Measurements from ENCODE around the gene THEM5. TPM values are rescaled to one million over a fixed set of nuclear protein-coding genes. Genes with fewer than 3 reads are reported as not detected.
A peak's percentile ranks its signal among the peaks of the same experiment; 100 is the strongest.

The THEM5 gene
- polyA plus RNA-seq, 1 donor from 2014 or later: not detected

- Mint-ChIP-seq H3K9me3 (no peaks in the 10 kb centered on the region), H3K27me3 (peaks cover 1% of the 10 kb centered on the region), H3K36me3 (no peaks in the 10 kb centered on the region), H3K27ac (no peak overlapping the region), H3K4me3 (peak overlapping the region in 1 of 4 donors; percentile 5), H3K4me1 (peaks cover 0 to 9% (median 5%) of the 10 kb centered on the region in 3 donors)
These were observed 42.3 kb downstream of the THEM5 start for GRCh38 chr1:151811181-151811580.

- Mint-ChIP-seq H3K36me3 (no peaks in the 10 kb centered on the region), H3K9me3 (no peaks in the 10 kb centered on the region), H3K27ac (no peak overlapping the region), H3K27me3 (no peaks in the 10 kb centered on the region), H3K4me1 (peaks cover 0 to 8% (median 4%) of the 10 kb centered on the region in 3 donors), H3K4me3 (no peak overlapping the region)
These were observed 43.4 kb downstream of the THEM5 start for GRCh38 chr1:151809985-151810556.

GRCh38 chr1:151809290-151809984 lies 44.1 kb downstream of the THEM5 start:
- no peaks in the 10 kb centered on the region for H3K27me3 Mint-ChIP-seq
- H3K4me3 Mint-ChIP-seq: no peak overlapping the region
- H3K4me1 Mint-ChIP-seq: peaks cover 0 to 9% (median 8%) of the 10 kb centered on the region in 3 donors
- H3K27ac Mint-ChIP-seq: no peak overlapping the region
- H3K36me3 Mint-ChIP-seq: no peaks in the 10 kb centered on the region
- no peaks in the 10 kb centered on the region for H3K9me3 Mint-ChIP-seq

- H3K27me3 Mint-ChIP-seq: peaks cover 4% of the 10 kb centered on the region
These were observed 45.7 kb downstream of the THEM5 start for GRCh38 chr1:151807766-151808165.

GRCh38 chr1:151807131-151807530 lies 46.4 kb downstream of the THEM5 start:
- no peak overlapping the region for H3K27ac Mint-ChIP-seq
- no peaks in the 10 kb centered on the region for H3K9me3 Mint-ChIP-seq
- H3K4me1 Mint-ChIP-seq: peaks cover 10 to 14% (median 14%) of the 10 kb centered on the region in 3 donors
- no peaks in the 10 kb centered on the region for H3K36me3 Mint-ChIP-seq
- H3K27me3 Mint-ChIP-seq: peaks cover 4% of the 10 kb centered on the region
- H3K4me3 Mint-ChIP-seq: no peak overlapping the region

More at GRCh38 chr1:151807766-151808165, 45.7 kb downstream of the THEM5 start:
- no peaks in the 10 kb centered on the region for H3K9me3 Mint-ChIP-seq
- H3K4me3 Mint-ChIP-seq: no peak overlapping the region
- peaks cover 10 to 14% (median 14%) of the 10 kb centered on the region in 3 donors for H3K4me1 Mint-ChIP-seq
- no peaks in the 10 kb centered on the region for H3K36me3 Mint-ChIP-seq
- H3K27ac Mint-ChIP-seq: no peak overlapping the region

GRCh38 chr1:151806170-151806569 lies 47.3 kb downstream of the THEM5 start:
- no peak overlapping the region for H3K27ac Mint-ChIP-seq
- H3K9me3 Mint-ChIP-seq: no peaks in the 10 kb centered on the region

GRCh38 chr1:151805066-151805820 lies 48.3 kb downstream of the THEM5 start, which contains the start of gene LINGO4:
LINGO4 (minus strand) TSS chr1:151805419; CDS start chr1:151802704, 2,715 bp downstream.
- Mint-ChIP-seq H3K36me3 (no peaks in the 10 kb centered on the region), H3K4me1 (peaks cover 10 to 14% (median 14%) of the 10 kb centered on the region in 3 donors), H3K27me3 (peaks cover 9% of the 10 kb centered on the region), H3K4me3 (peak within 1 kb of the TSS in 1 of 4 donors; percentile 58), H3K9me3 (no peaks in the 10 kb centered on the region), H3K27ac (peak within 1 kb of the TSS in 1 of 3 donors; percentile 29)

More at GRCh38 chr1:151806170-151806569, 47.3 kb downstream of the THEM5 start:
- Mint-ChIP-seq H3K27me3 (peaks cover 4% of the 10 kb centered on the region), H3K4me3 (no peak overlapping the region), H3K36me3 (no peaks in the 10 kb centered on the region), H3K4me1 (peaks cover 10 to 14% (median 14%) of the 10 kb centered on the region in 3 donors)

GRCh38 chr1:151803915-151804314 lies 49.6 kb downstream of the THEM5 start:
- Mint-ChIP-seq H3K27ac (no peak overlapping the region), H3K27me3 (peaks cover 9% of the 10 kb centered on the region), H3K36me3 (peaks cover 2% of the 10 kb centered on the region), H3K4me3 (no peak overlapping the region), H3K9me3 (no peaks in the 10 kb centered on the region), H3K4me1 (peaks cover 10 to 14% (median 14%) of the 10 kb centered on the region in 3 donors)

- Mint-ChIP-seq H3K9me3 (no peaks in the 10 kb centered on the region), H3K36me3 (peaks cover 6% of the 10 kb centered on the region), H3K27me3 (peaks cover 9% of the 10 kb centered on the region), H3K4me1 (peaks cover 10 to 14% (median 13%) of the 10 kb centered on the region in 3 donors), H3K4me3 (no peak overlapping the region), H3K27ac (peak overlapping the region in 1 of 3 donors; percentile 57)
These were observed 50.3 kb downstream of the THEM5 start for GRCh38 chr1:151803164-151803563.

GRCh38 chr1:151802372-151802771 lies 51.1 kb downstream of the THEM5 start:
- H3K27me3 Mint-ChIP-seq: peaks cover 9% of the 10 kb centered on the region
- H3K36me3 Mint-ChIP-seq: peaks cover 6% of the 10 kb centered on the region
- no peak overlapping the region for H3K27ac Mint-ChIP-seq
- H3K9me3 Mint-ChIP-seq: no peaks in the 10 kb centered on the region
- H3K4me1 Mint-ChIP-seq: peaks cover 7 to 10% (median 9%) of the 10 kb centered on the region in 3 donors
- no peak overlapping the region for H3K4me3 Mint-ChIP-seq

GRCh38 chr1:151801846-151802245 lies 51.7 kb downstream of the THEM5 start:
- Mint-ChIP-seq H3K27ac (no peak overlapping the region), H3K36me3 (peaks cover 6% of the 10 kb centered on the region), H3K9me3 (no peaks in the 10 kb centered on the region), H3K27me3 (peaks cover 9% of the 10 kb centered on the region), H3K4me3 (no peak overlapping the region), H3K4me1 (peaks cover 7 to 10% (median 9%) of the 10 kb centered on the region in 3 donors)

- Mint-ChIP-seq H3K9me3 (no peaks in the 10 kb centered on the region), H3K4me1 (peaks cover 7 to 11% (median 10%) of the 10 kb centered on the region in 3 donors), H3K4me3 (no peak overlapping the region), H3K36me3 (peaks cover 6% of the 10 kb centered on the region), H3K27me3 (peaks cover 9% of the 10 kb centered on the region), H3K27ac (no peak overlapping the region)
These were observed 52.1 kb downstream of the THEM5 start for GRCh38 chr1:151801310-151801820.

GRCh38 chr1:151800830-151801229 lies 52.7 kb downstream of the THEM5 start:
- Mint-ChIP-seq H3K4me1 (peaks cover 7 to 11% (median 10%) of the 10 kb centered on the region in 3 donors), H3K27me3 (peaks cover 9% of the 10 kb centered on the region), H3K36me3 (peaks cover 8% of the 10 kb centered on the region), H3K4me3 (no peak overlapping the region), H3K27ac (peak overlapping the region in 1 of 3 donors; percentile 35), H3K9me3 (no peaks in the 10 kb centered on the region)

- peaks cover 8% of the 10 kb centered on the region for H3K36me3 Mint-ChIP-seq
- H3K27me3 Mint-ChIP-seq: peaks cover 9% of the 10 kb centered on the region
- no peak overlapping the region for H3K4me3 Mint-ChIP-seq
- H3K27ac Mint-ChIP-seq: no peak overlapping the region
- peaks cover 5 to 10% (median 8%) of the 10 kb centered on the region in 3 donors for H3K4me1 Mint-ChIP-seq
- no peaks in the 10 kb centered on the region for H3K9me3 Mint-ChIP-seq
These were observed 54.1 kb downstream of the THEM5 start for GRCh38 chr1:151799179-151800022.

All from IgD-negative memory B cell (primary cell).